K562 (cell line): ENCODE results near the gene TNIK. TPM values are rescaled to one million over a fixed set of nuclear protein-coding genes. Genes with fewer than 3 reads are reported as not detected.

ENCODE experiments used
- CXXC5 ChIP-seq: fragments of 250-450 bp; sonication (Bioruptor Pico); IDR thresholded peaks from 2 replicates; pipeline ENCODE4 v1.8.0; 2022; ENCODE audit warnings: inconsistent platforms, mild to moderate bottlenecking, moderate library complexity
- RBM25 ChIP-seq: fragments of 200-400 bp; formaldehyde crosslinking; IDR thresholded peaks from 2 replicates; pipeline ENCODE4 v1.6.1; 2018; ENCODE audit warnings: low read length, low read depth, moderate library complexity; ENCODE audit not compliant: severe bottlenecking
- polyA plus RNA-seq, 8 experiments: library from polyadenylated mRNA; depleted of rRNA in 4 of 8; stranded (reverse) in 5 of 8; unstranded in 3 of 8; fragments of >200 nt; fragmentation: Nextera tagmentation in 2 of 8; fragmentation: Illumina TruSeq in 1 of 8; extraction: Ambion mirVana in 2 of 8; extraction: Trizol in 1 of 8; gene quantifications; 2 replicates each; pipeline versions ENCODE4 v1.2.1 to v1.2.3, GENCODE V29; 2011 to 2014; ENCODE audit warnings: inconsistent platforms in 1 of 8, missing spikeins in 1 of 8
- total RNA-seq, 7 experiments: library from RNA; depleted of rRNA in 6 of 7; stranded (reverse); fragments of >200 nt in 6 of 7; fragmentation: Illumina TruSeq in 2 of 7; extraction: Trizol in 2 of 7; gene quantifications; 2 replicates each; pipeline versions ENCODE4 v1.2.1 to v1.2.3, GENCODE V29; 2011 to 2021; ENCODE audit warnings: low replicate concordance in 1 of 7
- TF ChIP-seq, protein P1 (sequence below): fragments of 450-650 bp; IDR thresholded peaks from 2 replicates; pipeline ENCODE4 v1.6.1; 2016; ENCODE audit warnings: mild to moderate bottlenecking, moderate library complexity
- TF ChIP-seq, protein P2 (sequence below), 2 experiments: fragments of 450-650 bp; IDR thresholded peaks; 2 replicates each; pipeline ENCODE4 v1.6.1; 2016
- TF ChIP-seq, protein P3 (sequence below), 3 experiments: fragments of 200-800 bp in 1 of 3; sonication (Bioruptor generic) in 1 of 3; sonication (generic) in 1 of 3; formaldehyde crosslinking in 1 of 3; IDR thresholded peaks; 2 replicates each; pipeline versions ENCODE4 v1.6.1 to v1.8.0; 2016 to 2022; ENCODE audit warnings: mild to moderate bottlenecking in 2 of 3, missing compliant biosample characterization in 2 of 3, missing genetic modification characterization in 2 of 3, missing genetic modification reagents in 1 of 3
- TF ChIP-seq, protein P4 (sequence below): sonication (generic); formaldehyde crosslinking; IDR thresholded peaks from 2 replicates; pipeline ENCODE4 v1.8.0; 2022; ENCODE audit warnings: missing genetic modification reagents, mild to moderate bottlenecking, moderate library complexity, borderline replicate concordance

Gene TNIK
- total and polyA plus RNA-seq, 9 of the 15 experiments (the other 6 are each of a cell fraction or from before 2014, with no cell fraction given) = 6.6 to 39.0 (median 24.7) TPM

DNA sequence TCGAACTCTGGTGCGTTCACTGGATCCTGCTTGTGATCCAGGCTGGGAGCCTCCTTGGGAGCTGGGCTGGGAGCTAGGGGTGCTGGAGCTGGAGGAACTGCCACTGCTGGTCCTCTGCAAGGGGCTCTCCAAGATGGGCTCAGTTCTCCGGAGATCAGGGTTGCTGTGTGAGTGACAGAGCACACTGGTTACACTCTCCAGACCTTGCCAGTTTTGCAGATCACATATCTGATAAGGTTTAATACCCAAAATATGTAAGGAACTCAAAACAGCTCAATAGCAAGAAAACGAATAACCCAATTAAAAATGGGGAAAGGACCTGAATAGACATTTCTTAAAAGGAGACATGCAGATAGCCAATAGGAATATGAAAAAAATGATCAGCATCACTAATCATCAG is 349.5 kb downstream of the TNIK start (continued):
- TF ChIP-seq, protein P1, sequence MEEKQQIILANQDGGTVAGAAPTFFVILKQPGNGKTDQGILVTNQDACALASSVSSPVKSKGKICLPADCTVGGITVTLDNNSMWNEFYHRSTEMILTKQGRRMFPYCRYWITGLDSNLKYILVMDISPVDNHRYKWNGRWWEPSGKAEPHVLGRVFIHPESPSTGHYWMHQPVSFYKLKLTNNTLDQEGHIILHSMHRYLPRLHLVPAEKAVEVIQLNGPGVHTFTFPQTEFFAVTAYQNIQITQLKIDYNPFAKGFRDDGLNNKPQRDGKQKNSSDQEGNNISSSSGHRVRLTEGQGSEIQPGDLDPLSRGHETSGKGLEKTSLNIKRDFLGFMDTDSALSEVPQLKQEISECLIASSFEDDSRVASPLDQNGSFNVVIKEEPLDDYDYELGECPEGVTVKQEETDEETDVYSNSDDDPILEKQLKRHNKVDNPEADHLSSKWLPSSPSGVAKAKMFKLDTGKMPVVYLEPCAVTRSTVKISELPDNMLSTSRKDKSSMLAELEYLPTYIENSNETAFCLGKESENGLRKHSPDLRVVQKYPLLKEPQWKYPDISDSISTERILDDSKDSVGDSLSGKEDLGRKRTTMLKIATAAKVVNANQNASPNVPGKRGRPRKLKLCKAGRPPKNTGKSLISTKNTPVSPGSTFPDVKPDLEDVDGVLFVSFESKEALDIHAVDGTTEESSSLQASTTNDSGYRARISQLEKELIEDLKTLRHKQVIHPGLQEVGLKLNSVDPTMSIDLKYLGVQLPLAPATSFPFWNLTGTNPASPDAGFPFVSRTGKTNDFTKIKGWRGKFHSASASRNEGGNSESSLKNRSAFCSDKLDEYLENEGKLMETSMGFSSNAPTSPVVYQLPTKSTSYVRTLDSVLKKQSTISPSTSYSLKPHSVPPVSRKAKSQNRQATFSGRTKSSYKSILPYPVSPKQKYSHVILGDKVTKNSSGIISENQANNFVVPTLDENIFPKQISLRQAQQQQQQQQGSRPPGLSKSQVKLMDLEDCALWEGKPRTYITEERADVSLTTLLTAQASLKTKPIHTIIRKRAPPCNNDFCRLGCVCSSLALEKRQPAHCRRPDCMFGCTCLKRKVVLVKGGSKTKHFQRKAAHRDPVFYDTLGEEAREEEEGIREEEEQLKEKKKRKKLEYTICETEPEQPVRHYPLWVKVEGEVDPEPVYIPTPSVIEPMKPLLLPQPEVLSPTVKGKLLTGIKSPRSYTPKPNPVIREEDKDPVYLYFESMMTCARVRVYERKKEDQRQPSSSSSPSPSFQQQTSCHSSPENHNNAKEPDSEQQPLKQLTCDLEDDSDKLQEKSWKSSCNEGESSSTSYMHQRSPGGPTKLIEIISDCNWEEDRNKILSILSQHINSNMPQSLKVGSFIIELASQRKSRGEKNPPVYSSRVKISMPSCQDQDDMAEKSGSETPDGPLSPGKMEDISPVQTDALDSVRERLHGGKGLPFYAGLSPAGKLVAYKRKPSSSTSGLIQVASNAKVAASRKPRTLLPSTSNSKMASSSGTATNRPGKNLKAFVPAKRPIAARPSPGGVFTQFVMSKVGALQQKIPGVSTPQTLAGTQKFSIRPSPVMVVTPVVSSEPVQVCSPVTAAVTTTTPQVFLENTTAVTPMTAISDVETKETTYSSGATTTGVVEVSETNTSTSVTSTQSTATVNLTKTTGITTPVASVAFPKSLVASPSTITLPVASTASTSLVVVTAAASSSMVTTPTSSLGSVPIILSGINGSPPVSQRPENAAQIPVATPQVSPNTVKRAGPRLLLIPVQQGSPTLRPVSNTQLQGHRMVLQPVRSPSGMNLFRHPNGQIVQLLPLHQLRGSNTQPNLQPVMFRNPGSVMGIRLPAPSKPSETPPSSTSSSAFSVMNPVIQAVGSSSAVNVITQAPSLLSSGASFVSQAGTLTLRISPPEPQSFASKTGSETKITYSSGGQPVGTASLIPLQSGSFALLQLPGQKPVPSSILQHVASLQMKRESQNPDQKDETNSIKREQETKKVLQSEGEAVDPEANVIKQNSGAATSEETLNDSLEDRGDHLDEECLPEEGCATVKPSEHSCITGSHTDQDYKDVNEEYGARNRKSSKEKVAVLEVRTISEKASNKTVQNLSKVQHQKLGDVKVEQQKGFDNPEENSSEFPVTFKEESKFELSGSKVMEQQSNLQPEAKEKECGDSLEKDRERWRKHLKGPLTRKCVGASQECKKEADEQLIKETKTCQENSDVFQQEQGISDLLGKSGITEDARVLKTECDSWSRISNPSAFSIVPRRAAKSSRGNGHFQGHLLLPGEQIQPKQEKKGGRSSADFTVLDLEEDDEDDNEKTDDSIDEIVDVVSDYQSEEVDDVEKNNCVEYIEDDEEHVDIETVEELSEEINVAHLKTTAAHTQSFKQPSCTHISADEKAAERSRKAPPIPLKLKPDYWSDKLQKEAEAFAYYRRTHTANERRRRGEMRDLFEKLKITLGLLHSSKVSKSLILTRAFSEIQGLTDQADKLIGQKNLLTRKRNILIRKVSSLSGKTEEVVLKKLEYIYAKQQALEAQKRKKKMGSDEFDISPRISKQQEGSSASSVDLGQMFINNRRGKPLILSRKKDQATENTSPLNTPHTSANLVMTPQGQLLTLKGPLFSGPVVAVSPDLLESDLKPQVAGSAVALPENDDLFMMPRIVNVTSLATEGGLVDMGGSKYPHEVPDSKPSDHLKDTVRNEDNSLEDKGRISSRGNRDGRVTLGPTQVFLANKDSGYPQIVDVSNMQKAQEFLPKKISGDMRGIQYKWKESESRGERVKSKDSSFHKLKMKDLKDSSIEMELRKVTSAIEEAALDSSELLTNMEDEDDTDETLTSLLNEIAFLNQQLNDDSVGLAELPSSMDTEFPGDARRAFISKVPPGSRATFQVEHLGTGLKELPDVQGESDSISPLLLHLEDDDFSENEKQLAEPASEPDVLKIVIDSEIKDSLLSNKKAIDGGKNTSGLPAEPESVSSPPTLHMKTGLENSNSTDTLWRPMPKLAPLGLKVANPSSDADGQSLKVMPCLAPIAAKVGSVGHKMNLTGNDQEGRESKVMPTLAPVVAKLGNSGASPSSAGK = no peak
- TF ChIP-seq RBM25 = no peak
- TF ChIP-seq, protein P2, sequence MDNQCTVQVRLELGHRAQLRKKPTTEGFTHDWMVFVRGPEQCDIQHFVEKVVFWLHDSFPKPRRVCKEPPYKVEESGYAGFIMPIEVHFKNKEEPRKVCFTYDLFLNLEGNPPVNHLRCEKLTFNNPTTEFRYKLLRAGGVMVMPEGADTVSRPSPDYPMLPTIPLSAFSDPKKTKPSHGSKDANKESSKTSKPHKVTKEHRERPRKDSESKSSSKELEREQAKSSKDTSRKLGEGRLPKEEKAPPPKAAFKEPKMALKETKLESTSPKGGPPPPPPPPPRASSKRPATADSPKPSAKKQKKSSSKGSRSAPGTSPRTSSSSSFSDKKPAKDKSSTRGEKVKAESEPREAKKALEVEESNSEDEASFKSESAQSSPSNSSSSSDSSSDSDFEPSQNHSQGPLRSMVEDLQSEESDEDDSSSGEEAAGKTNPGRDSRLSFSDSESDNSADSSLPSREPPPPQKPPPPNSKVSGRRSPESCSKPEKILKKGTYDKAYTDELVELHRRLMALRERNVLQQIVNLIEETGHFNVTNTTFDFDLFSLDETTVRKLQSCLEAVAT (IDR thresholded peaks at IDR 0.05) = no peak
- no peak for TF ChIP-seq CXXC5 (CRISPR knock-in tag)
- TF ChIP-seq, protein P3, sequence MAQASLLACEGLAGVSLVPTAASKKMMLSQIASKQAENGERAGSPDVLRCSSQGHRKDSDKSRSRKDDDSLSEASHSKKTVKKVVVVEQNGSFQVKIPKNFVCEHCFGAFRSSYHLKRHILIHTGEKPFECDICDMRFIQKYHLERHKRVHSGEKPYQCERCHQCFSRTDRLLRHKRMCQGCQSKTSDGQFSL (CRISPR knock-in tag; IDR thresholded peaks at IDR 0.05) = no peak
- TF ChIP-seq, protein P3 (tag; IDR thresholded peaks at IDR 0.05) = no peak
- TF ChIP-seq, protein P4, sequence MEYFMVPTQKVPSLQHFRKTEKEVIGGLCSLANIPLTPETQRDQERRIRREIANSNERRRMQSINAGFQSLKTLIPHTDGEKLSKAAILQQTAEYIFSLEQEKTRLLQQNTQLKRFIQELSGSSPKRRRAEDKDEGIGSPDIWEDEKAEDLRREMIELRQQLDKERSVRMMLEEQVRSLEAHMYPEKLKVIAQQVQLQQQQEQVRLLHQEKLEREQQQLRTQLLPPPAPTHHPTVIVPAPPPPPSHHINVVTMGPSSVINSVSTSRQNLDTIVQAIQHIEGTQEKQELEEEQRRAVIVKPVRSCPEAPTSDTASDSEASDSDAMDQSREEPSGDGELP = no peak
